HEK293T (cell line): ENCODE measurements around the gene ELOVL2.
"Not testable (repeated sequence)": the region's sequence is repeated elsewhere in the genome, so short reads cannot be mapped to it uniquely, and the experiment has no call there.

Experiments
- CTCF ChIA-PET: fragments of 350-600 bp; formaldehyde crosslinking; extraction: SDS; loops from one replicate; lab custom pipeline; 2021; ENCODE audit warnings: antibody characterized with exemption, inconsistent platforms; lab: Yijun Ruan, JAX
- POLR2A ChIA-PET: fragments of 350-600 bp; formaldehyde crosslinking; extraction: SDS; loops from one replicate; lab custom pipeline; 2020; ENCODE audit warnings: antibody characterized with exemption, inconsistent platforms; lab: Yijun Ruan, JAX
- DNase-seq: peaks from one replicate; pipeline ENCODE4 v3.0.0; 2012; ENCODE audit warnings: mixed read lengths; ENCODE audit errors: extremely low spot score
- ARNT ChIP-seq: fragments of 450-650 bp; IDR thresholded peaks from 2 replicates; pipeline ENCODE4 v1.6.1; 2017; ENCODE audit warnings: mild to moderate bottlenecking
- BHLHE40 ChIP-seq: fragments of 450-650 bp; IDR thresholded peaks from 2 replicates; pipeline ENCODE4 v1.6.1; 2016; ENCODE audit warnings: mild to moderate bottlenecking, moderate library complexity, borderline replicate concordance
- CTBP1 ChIP-seq: fragments of 450-650 bp; IDR thresholded peaks from 2 replicates; pipeline ENCODE4 v1.6.1; 2016; ENCODE audit warnings: borderline replicate concordance
- ELF4 ChIP-seq: fragments of 450-650 bp; IDR thresholded peaks from 2 replicates; pipeline ENCODE4 v1.6.1; 2017; ENCODE audit warnings: antibody characterized with exemption
- FOXA1 ChIP-seq: fragments of 450-650 bp; IDR thresholded peaks from 2 replicates; pipeline ENCODE4 v1.6.1; 2016; ENCODE audit warnings: mild to moderate bottlenecking
- FOXK2 ChIP-seq: fragments of 450-650 bp; IDR thresholded peaks from 2 replicates; pipeline ENCODE4 v1.6.1; 2016; ENCODE audit warnings: mild to moderate bottlenecking
- FOXM1 ChIP-seq: fragments of 450-650 bp; IDR thresholded peaks from 2 replicates; pipeline ENCODE4 v1.6.1; 2017; ENCODE audit warnings: mild to moderate bottlenecking, borderline replicate concordance
- HDGF ChIP-seq: fragments of 450-650 bp; IDR thresholded peaks from 2 replicates; pipeline ENCODE4 v1.6.1; 2017; ENCODE audit warnings: antibody characterized with exemption, borderline replicate concordance
- L3MBTL2 ChIP-seq: fragments of 450-650 bp; conservative IDR thresholded peaks from 2 replicates; pipeline ENCODE4 v1.6.1; 2016; ENCODE audit warnings: mild to moderate bottlenecking
- LEF1 ChIP-seq: fragments of 450-650 bp; IDR thresholded peaks from 2 replicates; pipeline ENCODE4 v1.6.1; 2017; ENCODE audit warnings: mild to moderate bottlenecking, borderline replicate concordance
- NFRKB ChIP-seq: fragments of 450-650 bp; IDR thresholded peaks from 2 replicates; pipeline ENCODE4 v1.6.1; 2016; ENCODE audit warnings: mild to moderate bottlenecking, moderate library complexity
- PKNOX1 ChIP-seq: fragments of 450-650 bp; IDR thresholded peaks from 2 replicates; pipeline ENCODE4 v1.6.1; 2016
- SP1 ChIP-seq: fragments of 450-650 bp; IDR thresholded peaks from 2 replicates; pipeline ENCODE4 v1.6.1; 2017
- SUZ12 ChIP-seq: fragments of 450-650 bp; IDR thresholded peaks from 2 replicates; pipeline ENCODE4 v1.6.1; 2016; ENCODE audit warnings: mild to moderate bottlenecking
- TARDBP ChIP-seq: fragments of 450-650 bp; IDR thresholded peaks from 2 replicates; pipeline ENCODE4 v1.6.1; 2016
- ZNF384 ChIP-seq: fragments of 450-650 bp; IDR thresholded peaks from 2 replicates; pipeline ENCODE4 v1.6.1; 2016

The ELOVL2 gene

GRCh38 chr6:10991115-10991514 is 53.0 kb downstream of the ELOVL2 start:
- TF ChIP-seq TARDBP, result no peak
- DNase-seq, result no peak
- ChIA-PET POLR2A (no interaction called here), CTCF (no interaction called here)

GRCh38 chr6:10989587-10989986 is 54.5 kb downstream of the ELOVL2 start:
- POLR2A ChIA-PET, result no interaction called here
- TF ChIP-seq ARNT, result no peak
- no peak for TF ChIP-seq ZNF384
- TF ChIP-seq NFRKB, result no peak
- TF ChIP-seq L3MBTL2, result no peak
- no peak for TF ChIP-seq TARDBP
- TF ChIP-seq FOXA1, result no peak
- no peak for TF ChIP-seq ELF4
- no peak for TF ChIP-seq HDGF
- no peak for TF ChIP-seq FOXK2
- no peak for TF ChIP-seq FOXM1
- TF ChIP-seq BHLHE40, result no peak
- CTCF ChIA-PET, result no interaction called here
- DNase-seq, result no peak

GRCh38 chr6:10984959-10985358 is 59.1 kb downstream of the ELOVL2 start:
- POLR2A ChIA-PET, CTCF ChIA-PET: not testable (repeated sequence)

GRCh38 chr6:10981409-10981808 is 62.7 kb downstream of the ELOVL2 start:
- CTCF ChIA-PET, result no interaction called here
- POLR2A ChIA-PET, result no interaction called here
- no peak for TF ChIP-seq ARNT
- no peak for TF ChIP-seq HDGF
- TF ChIP-seq L3MBTL2, result no peak
- TF ChIP-seq ZNF384, result no peak
- TF ChIP-seq PKNOX1, result no peak
- no peak for TF ChIP-seq ELF4
- no peak for TF ChIP-seq FOXM1
- TF ChIP-seq CTBP1, result no peak
- TF ChIP-seq FOXK2, result no peak
- no peak for TF ChIP-seq TARDBP
- TF ChIP-seq FOXA1, result no peak
- TF ChIP-seq BHLHE40, result no peak
- TF ChIP-seq SP1, result no peak
- no peak for DNase-seq

More at GRCh38 chr6:10984959-10985358, 59.1 kb downstream of the ELOVL2 start:
- not testable (repeated sequence) for DNase-seq

GRCh38 chr6:10979603-10980002 is 64.5 kb downstream of the ELOVL2 start:
- POLR2A ChIA-PET, result no interaction called here
- CTCF ChIA-PET, result no interaction called here
- TF ChIP-seq FOXA1 (no peak), ZNF384 (no peak), LEF1 (no peak), SUZ12 (no peak), NFRKB (no peak), L3MBTL2 (no peak), HDGF (no peak), FOXM1 (no peak), PKNOX1 (no peak), CTBP1 (no peak), ARNT (no peak), TARDBP (no peak), FOXK2 (no peak), SP1 (no peak), BHLHE40 (no peak), ELF4 (no peak)
- DNase-seq, result no peak

GRCh38 chr6:10977231-10977968 is 66.7 kb downstream of the ELOVL2 start:
- POLR2A ChIA-PET, result no interaction called here
- TF ChIP-seq L3MBTL2 (no peak), FOXK2 (no peak), NFRKB (no peak), ZNF384 (no peak), CTBP1 (no peak), FOXM1 (no peak), LEF1 (no peak), ELF4 (no peak)
- no peak for DNase-seq
- CTCF ChIA-PET, result no interaction called here

- TF ChIP-seq HDGF (no peak), LEF1 (no peak), FOXK2 (no peak), NFRKB (no peak), ZNF384 (no peak), PKNOX1 (no peak), ARNT (no peak), SP1 (no peak), FOXM1 (no peak), CTBP1 (no peak), SUZ12 (no peak), L3MBTL2 (no peak), ELF4 (no peak), BHLHE40 (no peak), TARDBP (no peak), FOXA1 (no peak)
- POLR2A ChIA-PET, result no interaction called here
- CTCF ChIA-PET, result no interaction called here
- no peak for DNase-seq
These were observed 67.5 kb downstream of the ELOVL2 start for GRCh38 chr6:10976571-10976970.
